GM19328 (cell line): Measurements from ENCODE around the gene PLIN1.

Source experiments
- ATAC-seq: cut with Tn5 transposase; IDR thresholded peaks from one replicate; pipeline ENCODE4 v1.9.1; 2021; ENCODE audit warnings: mild to moderate bottlenecking, moderate library complexity; ENCODE audit not compliant: unreplicated experiment

PLIN1 gene

GRCh38 chr15:89654301-89654761, 24.8 kb downstream of the PLIN1 start:
- no peak for ATAC-seq

- no peak for ATAC-seq
These were observed 25.6 kb downstream of the PLIN1 start for GRCh38 chr15:89653578-89653977.

- no peak for ATAC-seq
These were observed 26.5 kb downstream of the PLIN1 start for GRCh38 chr15:89652666-89653065.

- ATAC-seq: no peak
These were observed 27.0 kb downstream of the PLIN1 start for GRCh38 chr15:89652131-89652530.

- no peak for ATAC-seq
These were observed 29.5 kb downstream of the PLIN1 start for GRCh38 chr15:89649716-89650115.

GRCh38 chr15:89649013-89649625, 30.0 kb downstream of the PLIN1 start:
- no peak for ATAC-seq

GRCh38 chr15:89648106-89649012, 30.8 kb downstream of the PLIN1 start:
- no peak for ATAC-seq

- ATAC-seq: no peak
These were observed 31.8 kb downstream of the PLIN1 start for GRCh38 chr15:89647191-89647851.

- no peak for ATAC-seq
These were observed 32.6 kb downstream of the PLIN1 start for GRCh38 chr15:89646416-89647141.

GRCh38 chr15:89645680-89646079, 33.5 kb downstream of the PLIN1 start:
- ATAC-seq: no peak

GRCh38 chr15:89642106-89642505, 37.1 kb downstream of the PLIN1 start:
- ATAC-seq: no peak

- no peak for ATAC-seq
These were observed 38.1 kb downstream of the PLIN1 start for GRCh38 chr15:89641053-89641452.

GRCh38 chr15:89640245-89640644, 38.9 kb downstream of the PLIN1 start:
- ATAC-seq: no peak

GRCh38 chr15:89633585-89633984, 45.6 kb downstream of the PLIN1 start:
- no peak for ATAC-seq

- no peak for ATAC-seq
These were observed 46.4 kb downstream of the PLIN1 start for GRCh38 chr15:89632563-89633430.

GRCh38 chr15:89631902-89632264, 47.3 kb downstream of the PLIN1 start:
- no peak for ATAC-seq

- no peak for ATAC-seq
These were observed 47.9 kb downstream of the PLIN1 start for GRCh38 chr15:89630974-89631901.

- ATAC-seq: no peak
These were observed 48.9 kb downstream of the PLIN1 start for GRCh38 chr15:89630260-89630659.

- ATAC-seq: no peak
These were observed 49.3 kb downstream of the PLIN1 start for GRCh38 chr15:89629829-89630228.
